ENCODE measurements around the gene BET1.

DNA sequence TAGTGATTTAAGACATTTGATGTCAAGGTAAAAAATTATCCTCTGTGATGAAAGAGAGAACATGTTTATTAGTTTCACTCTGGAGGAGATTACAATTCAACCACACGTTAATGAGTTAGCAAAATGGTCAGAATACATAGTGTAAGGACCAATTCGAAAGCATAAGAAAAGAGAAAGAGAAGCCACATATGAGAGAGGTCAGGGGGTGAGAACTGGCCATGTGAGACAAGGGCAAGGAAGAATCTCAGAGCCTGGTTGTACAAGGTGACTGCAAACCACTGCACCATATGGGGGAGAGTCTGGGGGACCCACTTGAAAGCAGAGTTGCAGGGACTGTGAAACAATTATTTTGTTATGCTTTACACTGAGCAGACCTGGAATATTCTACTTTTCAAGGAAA, 27.7 kb upstream of the BET1 start:
- TF ChIP-seq RFX5 (IDR thresholded peaks at IDR 0.05; ENCODE audit: low read length) (no peak), MXI1 (IDR thresholded peaks at IDR 0.05; ENCODE audit: low read depth, low read length) (no peak), GATA2 (CRISPR knock-in tag; IDR thresholded peaks at IDR 0.05) (no peak), CHD2 (IDR thresholded peaks at IDR 0.05; ENCODE audit: low read length, partially characterized antibody) (no peak), RAD21 (IDR thresholded peaks at IDR 0.05; ENCODE audit: low read length) (no peak), POLR2AphosphoS5 (IDR thresholded peaks at IDR 0.05; ENCODE audit: low read depth, low read length) (no peak)
- TF ChIP-seq, protein P1, sequence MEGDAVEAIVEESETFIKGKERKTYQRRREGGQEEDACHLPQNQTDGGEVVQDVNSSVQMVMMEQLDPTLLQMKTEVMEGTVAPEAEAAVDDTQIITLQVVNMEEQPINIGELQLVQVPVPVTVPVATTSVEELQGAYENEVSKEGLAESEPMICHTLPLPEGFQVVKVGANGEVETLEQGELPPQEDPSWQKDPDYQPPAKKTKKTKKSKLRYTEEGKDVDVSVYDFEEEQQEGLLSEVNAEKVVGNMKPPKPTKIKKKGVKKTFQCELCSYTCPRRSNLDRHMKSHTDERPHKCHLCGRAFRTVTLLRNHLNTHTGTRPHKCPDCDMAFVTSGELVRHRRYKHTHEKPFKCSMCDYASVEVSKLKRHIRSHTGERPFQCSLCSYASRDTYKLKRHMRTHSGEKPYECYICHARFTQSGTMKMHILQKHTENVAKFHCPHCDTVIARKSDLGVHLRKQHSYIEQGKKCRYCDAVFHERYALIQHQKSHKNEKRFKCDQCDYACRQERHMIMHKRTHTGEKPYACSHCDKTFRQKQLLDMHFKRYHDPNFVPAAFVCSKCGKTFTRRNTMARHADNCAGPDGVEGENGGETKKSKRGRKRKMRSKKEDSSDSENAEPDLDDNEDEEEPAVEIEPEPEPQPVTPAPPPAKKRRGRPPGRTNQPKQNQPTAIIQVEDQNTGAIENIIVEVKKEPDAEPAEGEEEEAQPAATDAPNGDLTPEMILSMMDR (IDR thresholded peaks at IDR 0.05) = no peak
- TF ChIP-seq, protein P2, sequence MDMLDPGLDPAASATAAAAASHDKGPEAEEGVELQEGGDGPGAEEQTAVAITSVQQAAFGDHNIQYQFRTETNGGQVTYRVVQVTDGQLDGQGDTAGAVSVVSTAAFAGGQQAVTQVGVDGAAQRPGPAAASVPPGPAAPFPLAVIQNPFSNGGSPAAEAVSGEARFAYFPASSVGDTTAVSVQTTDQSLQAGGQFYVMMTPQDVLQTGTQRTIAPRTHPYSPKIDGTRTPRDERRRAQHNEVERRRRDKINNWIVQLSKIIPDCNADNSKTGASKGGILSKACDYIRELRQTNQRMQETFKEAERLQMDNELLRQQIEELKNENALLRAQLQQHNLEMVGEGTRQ (IDR thresholded peaks at IDR 0.05; ENCODE audit: borderline replicate concordance, low read depth, low read length) = no peak
- TF ChIP-seq, protein P3, sequence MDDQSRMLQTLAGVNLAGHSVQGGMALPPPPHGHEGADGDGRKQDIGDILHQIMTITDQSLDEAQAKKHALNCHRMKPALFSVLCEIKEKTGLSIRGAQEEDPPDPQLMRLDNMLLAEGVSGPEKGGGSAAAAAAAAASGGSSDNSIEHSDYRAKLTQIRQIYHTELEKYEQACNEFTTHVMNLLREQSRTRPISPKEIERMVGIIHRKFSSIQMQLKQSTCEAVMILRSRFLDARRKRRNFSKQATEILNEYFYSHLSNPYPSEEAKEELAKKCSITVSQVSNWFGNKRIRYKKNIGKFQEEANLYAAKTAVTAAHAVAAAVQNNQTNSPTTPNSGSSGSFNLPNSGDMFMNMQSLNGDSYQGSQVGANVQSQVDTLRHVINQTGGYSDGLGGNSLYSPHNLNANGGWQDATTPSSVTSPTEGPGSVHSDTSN (IDR thresholded peaks at IDR 0.05) = no peak
- TF ChIP-seq, protein P4, sequence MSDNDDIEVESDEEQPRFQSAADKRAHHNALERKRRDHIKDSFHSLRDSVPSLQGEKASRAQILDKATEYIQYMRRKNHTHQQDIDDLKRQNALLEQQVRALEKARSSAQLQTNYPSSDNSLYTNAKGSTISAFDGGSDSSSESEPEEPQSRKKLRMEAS (IDR thresholded peaks at IDR 0.05; ENCODE audit: low read depth) = no peak
